ENCODE results near the gene PRELP. TPM values are rescaled to one million over a fixed set of nuclear protein-coding genes. Genes with fewer than 3 reads are reported as not detected.

Gene PRELP
- total and polyA plus RNA-seq, 10 of the 15 experiments (the other 5 are each of a cell fraction or from before 2014, with no cell fraction given): 0.03 to 0.05 TPM; not detected in 8

GRCh38 chr1:203456577-203456976 lies 19.0 kb upstream of the PRELP start:
- no peaks in the 10 kb centered on the region for H3K79me2 ChIP-seq (ENCODE audit: control insufficient read depth, insufficient read depth, low read length)
- RAD21 ChIA-PET (ENCODE audit: unreplicated experiment): no interaction called here
- intact Hi-C loops (cut with micrococcal nuclease; ENCODE audit: unreplicated experiment): no loop called here
- FAIRE-seq (no peak), ATAC-seq (no peak), DNase-seq (ENCODE audit: low read depth, low spot score) (no peak)
- WGBS (ENCODE audit: insufficient coverage, insufficient replicate concordance, low lambda C conversion rate, missing lambda C conversion rate): 54% methylated on average over 4 of the region's 4 CpGs
- CTCF ChIA-PET: interaction anchor here (1.5 to 1.9 kb wide), 2 partner anchors 12 to 31 kb away, joined by 3 to 5 read pairs; no protein-coding TSS in a partner anchor
- TF ChIP-seq JUNB (IDR thresholded peaks at IDR 0.05): no peak
- no peak for TF ChIP-seq POLR2AphosphoS2 (IDR thresholded peaks at IDR 0.05; ENCODE audit: low read depth, low read length)
- TF ChIP-seq, protein P1, sequence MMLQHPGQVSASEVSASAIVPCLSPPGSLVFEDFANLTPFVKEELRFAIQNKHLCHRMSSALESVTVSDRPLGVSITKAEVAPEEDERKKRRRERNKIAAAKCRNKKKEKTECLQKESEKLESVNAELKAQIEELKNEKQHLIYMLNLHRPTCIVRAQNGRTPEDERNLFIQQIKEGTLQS (IDR thresholded peaks at IDR 0.05; ENCODE audit: borderline replicate concordance, extremely low read depth, low read depth, low read length): no peak
- TF ChIP-seq, protein P2, sequence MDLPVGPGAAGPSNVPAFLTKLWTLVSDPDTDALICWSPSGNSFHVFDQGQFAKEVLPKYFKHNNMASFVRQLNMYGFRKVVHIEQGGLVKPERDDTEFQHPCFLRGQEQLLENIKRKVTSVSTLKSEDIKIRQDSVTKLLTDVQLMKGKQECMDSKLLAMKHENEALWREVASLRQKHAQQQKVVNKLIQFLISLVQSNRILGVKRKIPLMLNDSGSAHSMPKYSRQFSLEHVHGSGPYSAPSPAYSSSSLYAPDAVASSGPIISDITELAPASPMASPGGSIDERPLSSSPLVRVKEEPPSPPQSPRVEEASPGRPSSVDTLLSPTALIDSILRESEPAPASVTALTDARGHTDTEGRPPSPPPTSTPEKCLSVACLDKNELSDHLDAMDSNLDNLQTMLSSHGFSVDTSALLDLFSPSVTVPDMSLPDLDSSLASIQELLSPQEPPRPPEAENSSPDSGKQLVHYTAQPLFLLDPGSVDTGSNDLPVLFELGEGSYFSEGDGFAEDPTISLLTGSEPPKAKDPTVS (IDR thresholded peaks at IDR 0.05; ENCODE audit: low read depth, low read length): no peak
- TF ChIP-seq CBX3 (IDR thresholded peaks at IDR 0.05; ENCODE audit: borderline replicate concordance, low read depth): no peak
- no peak for TF ChIP-seq CHD2 (IDR thresholded peaks at IDR 0.05; ENCODE audit: borderline replicate concordance, low read depth, low read length)
- TF ChIP-seq WRNIP1 (IDR thresholded peaks at IDR 0.05; ENCODE audit: borderline replicate concordance, low read depth, low read length): no peak
- TF ChIP-seq GABPA (IDR thresholded peaks at IDR 0.05; ENCODE audit: low read depth): no peak
- no peak for TF ChIP-seq NR2C2 (IDR thresholded peaks at IDR 0.05; ENCODE audit: borderline replicate concordance, control insufficient read depth, insufficient read length, low read depth)
- TF ChIP-seq BHLHE40 (IDR thresholded peaks at IDR 0.05; ENCODE audit: borderline replicate concordance in 1 of 2, low read depth in 2 of 2, low read length in 1 of 2): no peak
- no peak for TF ChIP-seq RUNX3 (IDR thresholded peaks at IDR 0.05; ENCODE audit: low read length)
- TF ChIP-seq SRF (IDR thresholded peaks at IDR 0.05; ENCODE audit: low read depth in 2 of 2, low read length in 2 of 2): no peak
- no peak for TF ChIP-seq RB1 (IDR thresholded peaks at IDR 0.05; ENCODE audit: borderline replicate concordance)
- TF ChIP-seq ASH2L (IDR thresholded peaks at IDR 0.05; ENCODE audit: borderline replicate concordance, low read depth): no peak
- TF ChIP-seq RBBP5 (conservative IDR thresholded peaks at IDR 0.05): no peak
- TF ChIP-seq FOS (IDR thresholded peaks at IDR 0.05; ENCODE audit: borderline replicate concordance, extremely low read depth, insufficient read length): no peak
- TF ChIP-seq RAD51 (IDR thresholded peaks at IDR 0.05): no peak
- TF ChIP-seq, protein P3, sequence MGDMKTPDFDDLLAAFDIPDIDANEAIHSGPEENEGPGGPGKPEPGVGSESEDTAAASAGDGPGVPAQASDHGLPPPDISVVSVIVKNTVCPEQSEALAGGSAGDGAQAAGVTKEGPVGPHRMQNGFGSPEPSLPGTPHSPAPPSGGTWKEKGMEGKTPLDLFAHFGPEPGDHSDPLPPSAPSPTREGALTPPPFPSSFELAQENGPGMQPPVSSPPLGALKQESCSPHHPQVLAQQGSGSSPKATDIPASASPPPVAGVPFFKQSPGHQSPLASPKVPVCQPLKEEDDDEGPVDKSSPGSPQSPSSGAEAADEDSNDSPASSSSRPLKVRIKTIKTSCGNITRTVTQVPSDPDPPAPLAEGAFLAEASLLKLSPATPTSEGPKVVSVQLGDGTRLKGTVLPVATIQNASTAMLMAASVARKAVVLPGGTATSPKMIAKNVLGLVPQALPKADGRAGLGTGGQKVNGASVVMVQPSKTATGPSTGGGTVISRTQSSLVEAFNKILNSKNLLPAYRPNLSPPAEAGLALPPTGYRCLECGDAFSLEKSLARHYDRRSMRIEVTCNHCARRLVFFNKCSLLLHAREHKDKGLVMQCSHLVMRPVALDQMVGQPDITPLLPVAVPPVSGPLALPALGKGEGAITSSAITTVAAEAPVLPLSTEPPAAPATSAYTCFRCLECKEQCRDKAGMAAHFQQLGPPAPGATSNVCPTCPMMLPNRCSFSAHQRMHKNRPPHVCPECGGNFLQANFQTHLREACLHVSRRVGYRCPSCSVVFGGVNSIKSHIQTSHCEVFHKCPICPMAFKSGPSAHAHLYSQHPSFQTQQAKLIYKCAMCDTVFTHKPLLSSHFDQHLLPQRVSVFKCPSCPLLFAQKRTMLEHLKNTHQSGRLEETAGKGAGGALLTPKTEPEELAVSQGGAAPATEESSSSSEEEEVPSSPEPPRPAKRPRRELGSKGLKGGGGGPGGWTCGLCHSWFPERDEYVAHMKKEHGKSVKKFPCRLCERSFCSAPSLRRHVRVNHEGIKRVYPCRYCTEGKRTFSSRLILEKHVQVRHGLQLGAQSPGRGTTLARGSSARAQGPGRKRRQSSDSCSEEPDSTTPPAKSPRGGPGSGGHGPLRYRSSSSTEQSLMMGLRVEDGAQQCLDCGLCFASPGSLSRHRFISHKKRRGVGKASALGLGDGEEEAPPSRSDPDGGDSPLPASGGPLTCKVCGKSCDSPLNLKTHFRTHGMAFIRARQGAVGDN (IDR thresholded peaks at IDR 0.05): no peak
- TF ChIP-seq NR2C1 (IDR thresholded peaks at IDR 0.05): no peak
- no peak overlapping the region for H3K9ac ChIP-seq (ENCODE audit: control insufficient read depth, insufficient read depth, low read length)
- SMC1A ChIA-PET (ENCODE audit: uncharacterized antibody, unreplicated experiment): interaction anchor here (1.0 to 5.0 kb wide), 5 partner anchors 9 to 46 kb away, joined by 3 to 16 read pairs (median 4); partner anchors contain the start of gene PRELP
- no TSS peak for BruUV-seq (replicated peaks)
- no peaks in the 10 kb centered on the region for H3K27me3 ChIP-seq (replicated peaks in 1 of 2; ENCODE audit: control insufficient read depth in 2 of 2, insufficient read depth in 2 of 2, low read length in 1 of 2)
- no peak overlapping the region for H2AFZ ChIP-seq (ENCODE audit: control insufficient read depth, low read depth, low read length)
- peaks cover 3% of the 10 kb centered on the region; the same call in 1 of the 2 replicates for H3K4me1 ChIP-seq (ENCODE audit: control insufficient read depth, insufficient read depth, low read length)
- H3K4me3 ChIP-seq: no peak overlapping the region
- POLR2A ChIA-PET: no interaction called here
- H4K20me1 ChIP-seq (ENCODE audit: control insufficient read depth, insufficient read depth): no peaks in the 10 kb centered on the region
- no peaks in the 10 kb centered on the region for H3K36me3 ChIP-seq (ENCODE audit: control insufficient read depth in 2 of 2, insufficient read depth in 2 of 2, low read length in 1 of 2)
- H3K27ac ChIP-seq (ENCODE audit: control insufficient read depth, insufficient read depth): no peak overlapping the region
- no peak overlapping the region for H3K4me2 ChIP-seq (ENCODE audit: control insufficient read depth, insufficient read depth)
- in situ Hi-C loops (cut with MboI): no loop called here
- H3K9me3 ChIP-seq (replicated peaks; ENCODE audit: control insufficient read depth, insufficient read depth, low read length): no peaks in the 10 kb centered on the region

All from GM12878 (cell line).